ENCODE measurements around the gene HTR4.

DNA sequence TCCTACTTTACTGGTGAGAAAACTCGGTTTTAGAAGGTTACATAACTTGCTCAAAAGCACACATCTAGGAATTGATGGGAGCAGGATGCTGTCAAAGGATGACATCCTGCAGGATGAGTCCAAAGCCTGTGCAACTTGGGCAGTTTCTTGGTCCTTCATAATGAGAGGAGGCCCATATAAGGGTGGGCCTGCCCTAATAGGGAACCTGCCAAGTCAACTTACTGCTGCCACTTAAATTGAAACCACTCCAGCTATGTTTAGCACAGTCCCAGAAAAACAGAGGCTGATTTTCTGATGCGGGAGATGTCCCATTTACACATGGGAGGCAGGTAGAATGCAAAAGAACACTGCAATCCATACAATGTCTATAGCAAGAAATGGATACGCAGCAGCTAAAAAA lies 208.7 kb downstream of the HTR4 start:
- TF ChIP-seq CEBPB (IDR thresholded peaks at IDR 0.05; ENCODE audit: low read depth), result no peak
- TF ChIP-seq, protein P1, sequence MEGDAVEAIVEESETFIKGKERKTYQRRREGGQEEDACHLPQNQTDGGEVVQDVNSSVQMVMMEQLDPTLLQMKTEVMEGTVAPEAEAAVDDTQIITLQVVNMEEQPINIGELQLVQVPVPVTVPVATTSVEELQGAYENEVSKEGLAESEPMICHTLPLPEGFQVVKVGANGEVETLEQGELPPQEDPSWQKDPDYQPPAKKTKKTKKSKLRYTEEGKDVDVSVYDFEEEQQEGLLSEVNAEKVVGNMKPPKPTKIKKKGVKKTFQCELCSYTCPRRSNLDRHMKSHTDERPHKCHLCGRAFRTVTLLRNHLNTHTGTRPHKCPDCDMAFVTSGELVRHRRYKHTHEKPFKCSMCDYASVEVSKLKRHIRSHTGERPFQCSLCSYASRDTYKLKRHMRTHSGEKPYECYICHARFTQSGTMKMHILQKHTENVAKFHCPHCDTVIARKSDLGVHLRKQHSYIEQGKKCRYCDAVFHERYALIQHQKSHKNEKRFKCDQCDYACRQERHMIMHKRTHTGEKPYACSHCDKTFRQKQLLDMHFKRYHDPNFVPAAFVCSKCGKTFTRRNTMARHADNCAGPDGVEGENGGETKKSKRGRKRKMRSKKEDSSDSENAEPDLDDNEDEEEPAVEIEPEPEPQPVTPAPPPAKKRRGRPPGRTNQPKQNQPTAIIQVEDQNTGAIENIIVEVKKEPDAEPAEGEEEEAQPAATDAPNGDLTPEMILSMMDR (IDR thresholded peaks at IDR 0.05 in 2 of 3, conservative IDR thresholded peaks at IDR 0.05 in 1 of 3; ENCODE audit: borderline replicate concordance in 1 of 3, insufficient read depth in 1 of 3, low read depth in 2 of 3, low read length in 2 of 3), result no peak
- TF ChIP-seq YY1 (IDR thresholded peaks at IDR 0.05; ENCODE audit: extremely low read depth, insufficient replicate concordance, low read depth, low read length), result no peak
- TF ChIP-seq EZH2phosphoT487 (IDR thresholded peaks at IDR 0.05; ENCODE audit: borderline replicate concordance), result no peak
